Measurements from ENCODE around the gene TMEM244. TPM values are rescaled to one million over a fixed set of nuclear protein-coding genes. Genes with fewer than 3 reads are reported as not detected.

TMEM244 gene
- total RNA-seq, 2 donors from 2014 or later = not detected

- no peak for ATAC-seq (replicated peaks in 1 of 2)
- Mint-ChIP-seq H3K27ac (no peak overlapping the region), H3K9me3 (no peaks in the 10 kb centered on the region), H3K36me3 (ENCODE audit: insufficient read depth in 2 of 2) (no peaks in the 10 kb centered on the region), H3K4me3 (no peak overlapping the region), H3K4me1 (ENCODE audit: low read depth) (no peaks in the 10 kb centered on the region), H3K27me3 (ENCODE audit: low read depth) (no peaks in the 10 kb centered on the region)
- no peak for DNase-seq
Observed at GRCh38 chr6:129787816-129788215, 73.3 kb downstream of the TMEM244 start.

DNA sequence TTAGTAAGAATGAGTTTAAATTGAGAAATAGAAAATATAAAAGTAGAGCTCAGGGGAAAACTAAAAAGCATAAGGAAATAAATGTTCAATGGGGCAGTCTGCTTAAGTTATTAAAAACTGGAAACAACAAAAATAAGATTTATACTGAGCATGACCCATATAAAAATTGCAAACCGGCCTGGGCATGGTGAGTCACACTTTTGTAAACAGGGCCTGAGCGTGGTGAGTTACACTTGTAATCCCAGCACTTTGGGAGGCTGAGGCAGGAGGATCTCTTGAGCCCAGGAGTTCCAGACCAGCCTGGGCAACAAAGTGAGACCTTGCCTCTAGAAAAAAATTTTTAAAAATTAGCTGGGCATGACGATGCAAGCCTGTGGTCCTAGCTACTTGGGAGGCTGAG, 74.6 kb downstream of the TMEM244 start:
- Mint-ChIP-seq H3K4me1 (ENCODE audit: low read depth) (no peaks in the 10 kb centered on the region), H3K27ac (no peak overlapping the region), H3K4me3 (no peak overlapping the region), H3K27me3 (ENCODE audit: low read depth) (no peaks in the 10 kb centered on the region), H3K36me3 (ENCODE audit: insufficient read depth in 2 of 2) (no peaks in the 10 kb centered on the region), H3K9me3 (no peaks in the 10 kb centered on the region)
- no peak for DNase-seq
- ATAC-seq (replicated peaks in 1 of 2) = no peak

DNA sequence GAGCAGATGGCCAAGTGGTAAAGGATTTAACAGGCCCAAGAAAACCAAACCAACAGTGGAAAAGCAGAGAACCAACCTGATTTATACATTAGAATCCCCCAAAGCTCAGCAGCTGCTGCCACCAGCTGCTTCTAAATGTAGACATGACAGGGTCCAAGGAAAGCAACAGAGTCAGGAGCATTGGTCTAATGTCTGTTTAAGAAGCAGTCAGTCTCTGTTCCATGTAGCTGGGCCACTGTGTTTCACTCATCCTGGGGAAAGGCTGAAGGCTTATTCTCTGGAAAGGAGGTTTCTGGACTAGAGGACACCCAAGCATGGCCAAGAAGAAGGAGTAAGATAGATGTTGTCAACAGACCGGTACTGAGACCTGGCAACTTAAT, 75.4 kb downstream of the TMEM244 start:
- no peaks in the 10 kb centered on the region for H3K4me1 Mint-ChIP-seq (ENCODE audit: low read depth)
- H3K4me3 Mint-ChIP-seq = no peak overlapping the region
- H3K9me3 Mint-ChIP-seq = no peaks in the 10 kb centered on the region
- DNase-seq = no peak
- no peak overlapping the region for H3K27ac Mint-ChIP-seq
- no peaks in the 10 kb centered on the region for H3K27me3 Mint-ChIP-seq (ENCODE audit: low read depth)
- ATAC-seq (replicated peaks in 1 of 2) = no peak
- H3K36me3 Mint-ChIP-seq (ENCODE audit: insufficient read depth in 2 of 2) = no peaks in the 10 kb centered on the region

- DNase-seq = no peak
- no peaks in the 10 kb centered on the region for H3K36me3 Mint-ChIP-seq (ENCODE audit: insufficient read depth in 2 of 2)
- no peak overlapping the region for H3K27ac Mint-ChIP-seq
- no peak for ATAC-seq (replicated peaks in 1 of 2)
- no peak overlapping the region for H3K4me3 Mint-ChIP-seq
- no peaks in the 10 kb centered on the region for H3K9me3 Mint-ChIP-seq
- no peaks in the 10 kb centered on the region for H3K4me1 Mint-ChIP-seq (ENCODE audit: low read depth)
- H3K27me3 Mint-ChIP-seq (ENCODE audit: low read depth) = no peaks in the 10 kb centered on the region
Observed at GRCh38 chr6:129785047-129785755, 75.9 kb downstream of the TMEM244 start.

Other genes with a start within 250 kb of the TMEM244 start
- gene ARHGAP18, start 151.1 kb downstream of the TMEM244 start, total RNA-seq = 1 to 10 TPM; 2.7 to 3.9 TPM
- gene L3MBTL3, start 157.3 kb upstream of the TMEM244 start, total RNA-seq = 10 to 100 TPM in 1 of 2 donors, 1 to 10 TPM in 1; 9.1 to 10.9 TPM